RKO (cell line): ENCODE data around the gene ANKRD28.
A peak's percentile ranks its signal among the peaks of the same experiment; 100 is the strongest.

ENCODE experiments used
- DNase-seq: peaks from one replicate; pipeline ENCODE4 v3.0.0-alpha.2; 2016; ENCODE audit warnings: low spot score

ANKRD28 gene

DNA sequence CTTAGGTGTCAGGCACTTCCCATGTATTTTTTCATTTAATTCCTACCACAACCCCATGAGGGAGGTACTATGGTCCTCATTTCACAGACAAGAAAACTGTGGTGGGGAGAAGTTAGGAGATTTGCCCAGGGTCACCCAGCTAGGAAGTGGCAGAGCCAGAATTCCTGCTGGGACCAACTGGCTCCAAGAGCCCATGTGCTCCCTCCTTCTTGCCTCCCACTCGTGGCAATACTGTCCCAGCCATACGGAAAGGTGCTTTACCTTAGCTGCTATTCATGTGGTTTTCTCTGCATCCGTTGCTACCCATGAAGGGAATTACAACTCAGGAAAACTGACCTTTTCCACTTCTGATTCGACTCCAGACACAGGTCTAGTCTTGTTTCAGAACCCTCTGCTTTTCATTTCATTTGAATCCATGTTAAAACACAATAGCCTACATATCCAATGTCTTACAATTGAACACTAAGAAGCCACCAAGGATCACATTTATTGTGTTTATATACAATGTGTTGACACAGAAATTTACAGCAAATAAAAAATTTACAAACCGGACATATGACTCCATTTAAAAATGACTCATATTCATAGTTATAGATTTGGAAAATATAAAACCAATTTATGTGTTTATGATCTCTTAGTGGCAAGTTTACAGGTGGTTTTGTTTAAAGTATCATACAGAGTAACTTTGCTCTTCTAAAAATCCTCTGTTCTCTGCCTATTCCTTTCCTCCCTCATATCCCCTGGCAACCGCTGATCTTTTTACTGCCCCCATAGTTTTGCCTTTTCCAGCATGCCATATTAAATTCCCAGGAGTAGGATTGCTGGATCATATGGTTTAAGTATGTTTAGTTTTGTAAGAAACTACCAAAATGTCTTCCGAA, 137.5 kb downstream of the ANKRD28 start:
- no peak for DNase-seq

DNA sequence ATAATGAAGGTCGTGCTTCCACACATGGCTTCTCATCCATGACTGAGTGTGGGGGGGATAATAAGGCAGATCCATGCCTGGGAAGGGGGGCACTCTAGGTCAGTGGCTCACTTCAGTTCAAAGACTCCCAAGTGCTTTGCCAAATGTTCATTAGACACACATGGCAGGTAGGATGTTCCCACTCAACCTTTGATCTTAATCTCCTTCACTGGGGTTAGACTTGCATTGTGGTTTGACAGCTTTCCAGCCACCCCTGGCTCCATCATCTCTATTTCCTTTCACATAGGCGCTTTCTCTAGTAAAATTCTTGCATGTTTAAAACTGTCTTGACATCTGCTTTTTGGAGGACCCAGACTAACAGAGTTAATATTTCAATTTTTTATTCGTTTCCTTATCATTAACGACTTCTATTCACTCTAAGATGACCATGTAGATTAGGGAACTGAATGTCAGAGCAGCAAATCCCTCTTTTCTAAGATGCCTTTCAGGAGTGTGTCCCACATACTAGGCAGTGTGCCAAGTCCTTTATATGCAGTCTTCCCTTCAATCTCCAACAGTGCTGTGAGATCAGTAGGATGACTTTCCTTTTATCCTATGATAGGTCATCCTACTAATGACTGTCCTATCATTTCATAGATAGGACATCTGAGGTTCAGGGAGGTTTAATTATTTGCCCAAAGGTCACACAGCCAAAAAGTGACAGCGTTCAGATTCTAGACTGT, 138.4 kb downstream of the ANKRD28 start:
- DNase-seq = no peak

GRCh38 chr3:15657016-15657415, 140.8 kb downstream of the ANKRD28 start:
- no peak for DNase-seq

GRCh38 chr3:15656342-15656741, 141.4 kb downstream of the ANKRD28 start:
- no peak for DNase-seq

DNA sequence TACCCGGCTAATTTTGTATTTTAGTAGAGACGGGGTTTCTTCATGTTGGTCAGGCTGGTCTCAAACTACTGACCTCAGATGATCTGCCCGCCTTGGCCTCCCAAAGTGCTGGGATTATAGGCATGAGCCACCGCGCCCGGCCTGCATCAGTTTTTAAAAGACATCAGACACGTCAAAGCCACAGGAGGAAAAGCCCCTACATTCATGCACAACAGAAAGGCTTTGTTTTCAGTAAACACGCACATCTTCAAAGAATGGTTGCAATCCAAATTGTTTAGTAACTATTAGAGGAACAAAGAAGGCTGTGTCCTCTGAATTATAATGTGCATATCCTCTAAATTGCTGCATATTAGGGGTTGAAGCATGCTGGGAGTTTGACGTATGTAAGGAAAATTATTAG, 142.9 kb downstream of the ANKRD28 start:
- DNase-seq = no peak

DNA sequence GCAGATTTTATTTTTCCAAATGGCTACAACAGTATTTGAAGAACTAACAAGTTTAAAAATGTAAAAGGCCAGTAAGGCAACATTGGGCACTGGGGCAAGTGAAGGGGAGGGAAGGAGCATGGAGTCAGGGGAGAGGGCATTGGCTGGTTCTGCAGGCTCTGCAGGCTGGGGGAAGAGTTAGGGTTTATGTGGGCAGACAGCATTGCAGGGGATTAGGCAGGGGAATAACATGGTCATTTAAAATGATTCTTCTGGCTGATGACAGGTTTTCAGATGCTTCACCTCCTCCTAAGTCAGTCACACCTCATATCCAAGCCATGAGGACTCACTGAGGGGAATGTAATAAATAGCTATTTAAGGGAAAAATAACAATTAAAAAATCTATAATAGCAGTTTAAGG, 143.7 kb downstream of the ANKRD28 start:
- no peak for DNase-seq

GRCh38 chr3:15653321-15653720, 144.5 kb downstream of the ANKRD28 start:
- DNase-seq = no peak

- DNase-seq = no peak
Measured at GRCh38 chr3:15651396-15651795, 146.4 kb downstream of the ANKRD28 start.

DNA sequence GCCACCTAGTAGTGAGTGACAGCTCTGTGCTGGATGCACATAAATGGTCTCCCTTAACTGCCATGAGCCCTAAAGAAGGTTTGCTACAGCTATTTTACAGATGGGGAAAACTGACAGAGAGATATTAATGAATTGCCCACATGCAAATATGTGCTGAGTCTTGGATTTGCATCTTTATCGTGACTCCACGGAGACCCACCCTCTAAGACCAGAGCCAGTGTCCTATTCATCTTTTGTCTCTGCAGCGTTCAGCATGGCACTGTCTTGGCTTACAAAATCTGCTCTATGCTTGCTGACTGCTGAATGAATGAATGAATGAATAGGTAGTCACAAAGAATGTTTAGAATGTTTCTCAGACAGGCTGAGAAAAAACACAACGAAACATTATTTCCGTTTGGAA, 147.9 kb downstream of the ANKRD28 start:
- no peak for DNase-seq

DNA sequence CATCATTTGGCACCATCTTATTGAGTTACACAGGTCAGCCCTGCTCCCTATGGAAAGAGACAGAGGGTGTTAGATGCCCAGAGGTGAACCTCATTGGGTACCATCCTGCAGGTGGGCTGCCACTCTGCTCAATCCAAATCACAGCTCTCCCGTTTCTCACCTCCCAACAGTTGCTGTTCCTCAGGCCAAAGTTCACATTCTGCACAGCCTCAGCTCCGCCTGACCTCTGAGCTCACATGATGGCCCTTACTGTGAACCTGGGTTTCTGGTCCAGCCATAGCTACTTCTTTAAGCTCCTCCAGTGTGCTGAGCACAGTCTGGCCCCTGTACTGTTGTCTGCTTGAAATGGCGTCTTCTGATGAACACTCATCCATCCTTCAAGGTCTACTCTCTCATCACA, 148.4 kb downstream of the ANKRD28 start:
- DNase-seq = no peak

GRCh38 chr3:15647611-15648167, 150.1 kb downstream of the ANKRD28 start:
- no peak for DNase-seq

DNA sequence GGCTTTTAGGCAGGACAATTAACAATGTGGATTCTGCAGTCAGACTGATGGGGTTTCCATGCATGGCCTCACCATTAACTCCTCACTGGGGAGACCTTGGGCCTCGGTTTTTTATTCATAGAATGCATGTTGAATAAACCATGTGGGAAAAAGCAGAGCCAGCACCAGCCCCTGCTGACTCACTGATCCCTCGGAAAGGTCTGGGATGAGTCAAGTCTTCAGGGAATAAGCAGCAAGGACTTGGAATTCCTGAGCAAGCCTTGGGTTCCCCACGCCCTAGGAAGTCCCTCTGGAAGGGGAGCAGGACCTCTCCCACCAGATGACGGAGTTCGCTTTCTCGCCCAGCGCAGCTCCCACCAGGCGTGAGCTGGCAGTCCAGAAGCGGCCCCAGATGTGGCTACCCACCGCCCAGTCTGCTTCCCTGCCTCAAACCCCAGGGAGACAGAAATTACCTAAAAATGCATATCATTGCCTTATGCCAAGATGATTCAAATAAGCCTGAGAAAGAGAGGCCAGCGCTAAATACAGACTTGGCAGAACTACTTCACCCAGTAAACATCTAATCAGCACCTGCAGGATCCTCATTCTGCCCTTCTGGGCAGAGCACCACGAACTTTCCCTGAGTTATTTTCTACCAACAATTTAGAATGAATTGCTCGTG, 150.8 kb downstream of the ANKRD28 start:
- DNase-seq = peak; percentile 75

DNA sequence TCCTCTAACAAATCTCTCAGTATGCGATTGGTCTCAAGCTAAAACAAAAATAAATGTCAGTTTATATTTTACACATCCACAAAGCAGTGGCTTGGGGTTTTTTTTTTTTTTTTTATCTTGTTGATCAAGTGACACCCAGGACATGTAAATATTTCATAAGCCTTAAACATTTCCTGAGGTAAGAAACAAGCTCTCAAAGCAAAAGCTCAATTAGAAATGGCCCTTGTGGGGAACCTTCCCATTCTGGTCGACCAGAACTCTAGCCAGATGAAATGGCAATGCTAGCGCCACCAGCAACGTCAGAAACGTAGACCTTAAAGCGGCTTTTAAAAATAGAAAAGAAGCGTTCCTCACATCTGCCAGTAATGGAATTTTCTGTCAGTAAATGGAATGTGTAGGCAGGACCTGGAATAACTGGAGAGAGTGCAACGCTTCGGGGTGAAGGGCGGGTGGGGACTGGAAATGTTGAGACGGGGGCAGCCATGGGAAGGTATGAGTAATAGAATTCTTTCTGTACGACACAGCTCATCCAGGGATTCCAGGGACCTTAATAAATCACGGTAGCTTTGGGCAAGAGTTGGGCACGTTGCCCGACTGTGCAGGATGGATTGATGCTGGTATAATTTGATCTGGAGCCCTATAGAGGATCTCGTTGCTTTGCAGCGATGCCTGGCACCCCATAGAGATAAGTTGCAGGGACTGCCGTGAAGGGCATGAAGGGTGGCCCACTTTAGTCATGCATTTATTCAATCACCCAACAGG, 151.9 kb downstream of the ANKRD28 start:
- peak; percentile 59 for DNase-seq

DNA sequence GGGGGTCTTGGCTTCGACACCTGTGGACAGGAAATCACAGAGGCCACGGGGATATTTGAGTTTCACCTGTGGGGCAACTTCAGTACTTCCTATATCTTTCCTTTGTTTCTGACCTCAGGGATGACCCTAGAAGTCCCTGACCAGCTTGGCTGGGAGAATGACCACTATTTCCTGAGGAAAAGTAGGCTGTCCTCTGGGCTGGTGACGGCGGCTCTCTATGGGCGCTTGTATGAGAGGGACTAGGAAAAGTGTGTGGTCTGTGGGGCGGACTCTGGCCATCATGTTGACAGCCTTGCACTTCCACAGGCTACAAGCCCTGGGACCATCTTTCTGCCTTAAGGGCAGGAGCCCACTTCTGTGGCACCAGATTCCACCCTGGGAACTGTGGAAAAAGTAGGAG, 152.5 kb downstream of the ANKRD28 start:
- DNase-seq = no peak

GRCh38 chr3:15638891-15639262, 158.9 kb downstream of the ANKRD28 start:
- no peak for DNase-seq

GRCh38 chr3:15638193-15638890, 159.4 kb downstream of the ANKRD28 start:
- DNase-seq = peak; percentile 20

DNA sequence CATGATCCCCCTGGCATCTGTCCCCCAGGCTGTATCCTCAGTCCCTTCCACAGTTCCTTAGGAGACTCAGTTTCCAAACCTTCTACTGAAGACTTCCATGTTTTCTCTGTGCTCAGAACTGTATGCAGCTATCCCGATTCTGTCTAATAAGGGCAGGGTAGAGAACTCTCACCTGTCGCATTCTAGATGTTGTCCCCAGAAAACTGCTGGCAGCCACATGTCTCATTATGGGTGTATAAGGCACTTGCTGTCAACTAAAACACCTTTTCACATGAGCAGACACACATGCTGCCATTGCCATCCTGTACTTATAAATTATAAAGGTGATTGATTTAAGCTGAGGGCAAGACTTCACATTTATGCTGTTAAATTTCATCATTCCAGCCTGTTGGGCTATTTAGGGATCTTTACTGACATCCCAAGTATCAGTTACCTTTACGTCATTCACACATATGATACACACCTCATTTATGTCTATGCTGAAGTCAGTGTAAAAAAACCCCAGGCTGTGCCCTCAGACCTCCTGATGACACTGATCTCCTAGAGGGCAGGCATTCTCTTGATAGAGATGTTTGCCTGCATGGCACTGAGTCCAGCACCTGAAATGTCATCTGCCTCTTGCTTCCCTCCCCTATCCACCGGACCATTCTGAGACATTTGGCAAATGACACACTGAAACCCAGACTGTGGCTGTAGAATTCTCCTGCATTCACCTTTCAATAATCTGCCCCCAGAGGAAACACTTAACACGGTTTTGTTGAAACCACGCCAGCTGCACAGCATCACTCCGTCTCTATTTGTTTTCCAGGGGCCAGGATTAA, 160.4 kb downstream of the ANKRD28 start:
- no peak for DNase-seq

- DNase-seq = peak; percentile 74
Measured at GRCh38 chr3:15636028-15636709, 161.6 kb downstream of the ANKRD28 start.

DNA sequence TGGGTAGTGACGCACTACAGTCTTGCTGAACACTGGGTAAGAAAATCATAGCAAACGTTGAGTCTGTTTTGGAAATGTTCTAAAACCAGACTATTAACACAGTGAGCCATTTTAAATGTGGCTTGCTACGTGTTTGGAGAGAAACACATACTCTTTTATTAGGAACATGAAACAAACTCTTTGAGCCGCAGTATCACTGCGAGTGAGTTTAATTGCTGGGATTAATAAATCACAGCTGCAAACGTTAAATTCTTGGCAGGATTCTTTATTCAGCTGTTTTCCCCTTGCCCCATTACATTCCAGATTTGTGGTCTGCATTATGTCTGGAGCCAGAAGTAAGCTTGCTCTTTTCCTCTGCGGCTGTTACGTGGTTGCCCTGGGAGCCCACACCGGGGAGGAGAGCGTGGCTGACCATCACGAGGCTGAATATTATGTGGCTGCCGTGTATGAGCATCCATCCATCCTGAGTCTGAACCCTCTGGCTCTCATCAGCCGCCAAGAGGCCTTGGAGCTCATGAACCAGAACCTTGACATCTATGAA, 162.6 kb downstream of the ANKRD28 start:
- DNase-seq = no peak
